ENCODE data around the gene GLYAT.

The GLYAT gene

GRCh38 chr11:58731819-58732218 lies at the start of gene GLYAT:
GLYAT (minus strand) TSS chr11:58731943; CDS start chr11:58724496, 7,447 bp downstream.
- Histone ChIP-seq H3K4me3 (ENCODE audit: low read depth, low read length) (no peak within 1 kb of the TSS), H3K9me3 (ENCODE audit: control insufficient read depth, insufficient read depth, low read length) (peaks cover 84% of the 10 kb centered on the region), H3K27ac (ENCODE audit: low read depth, low read length) (no peak within 1 kb of the TSS), H3K9ac (ENCODE audit: low read depth, low read length) (no peak within 1 kb of the TSS), H3K36me3 (ENCODE audit: control insufficient read depth, insufficient read depth, low read length) (no peaks in the 10 kb centered on the region), H3K27me3 (ENCODE audit: control insufficient read depth, insufficient read depth, low read length) (no peaks in the 10 kb centered on the region), H3K4me1 (ENCODE audit: control insufficient read depth, insufficient read depth, low read length) (no peaks in the 10 kb centered on the region)

GRCh38 chr11:58781345-58781744 lies 49.6 kb upstream of the GLYAT start:
- H3K27me3 ChIP-seq (ENCODE audit: control insufficient read depth, insufficient read depth, low read length): no peaks in the 10 kb centered on the region
- H3K4me3 ChIP-seq (ENCODE audit: low read depth, low read length): no peak overlapping the region
- no peak overlapping the region for H3K27ac ChIP-seq (ENCODE audit: low read depth, low read length)
- no peaks in the 10 kb centered on the region for H3K36me3 ChIP-seq (ENCODE audit: control insufficient read depth, insufficient read depth, low read length)
- H3K9ac ChIP-seq (ENCODE audit: low read depth, low read length): no peak overlapping the region
- H3K4me1 ChIP-seq (ENCODE audit: control insufficient read depth, insufficient read depth, low read length): no peaks in the 10 kb centered on the region
- peaks cover 75% of the 10 kb centered on the region for H3K9me3 ChIP-seq (ENCODE audit: control insufficient read depth, insufficient read depth, low read length)

- Histone ChIP-seq H3K27me3 (ENCODE audit: control insufficient read depth, insufficient read depth, low read length) (no peaks in the 10 kb centered on the region), H3K27ac (ENCODE audit: low read depth, low read length) (no peak overlapping the region), H3K9me3 (ENCODE audit: control insufficient read depth, insufficient read depth, low read length) (peaks cover 79% of the 10 kb centered on the region), H3K4me3 (ENCODE audit: low read depth, low read length) (no peak overlapping the region), H3K9ac (ENCODE audit: low read depth, low read length) (no peak overlapping the region), H3K36me3 (ENCODE audit: control insufficient read depth, insufficient read depth, low read length) (no peaks in the 10 kb centered on the region), H3K4me1 (ENCODE audit: control insufficient read depth, insufficient read depth, low read length) (no peaks in the 10 kb centered on the region)
Measured at GRCh38 chr11:58780578-58780977, 48.8 kb upstream of the GLYAT start.

GRCh38 chr11:58776891-58777710 lies 45.4 kb upstream of the GLYAT start:
- Histone ChIP-seq H3K27me3 (ENCODE audit: control insufficient read depth, insufficient read depth, low read length) (no peaks in the 10 kb centered on the region), H3K9me3 (ENCODE audit: control insufficient read depth, insufficient read depth, low read length) (peaks cover 89% of the 10 kb centered on the region), H3K4me1 (ENCODE audit: control insufficient read depth, insufficient read depth, low read length) (no peaks in the 10 kb centered on the region), H3K27ac (ENCODE audit: low read depth, low read length) (no peak overlapping the region), H3K36me3 (ENCODE audit: control insufficient read depth, insufficient read depth, low read length) (no peaks in the 10 kb centered on the region), H3K4me3 (ENCODE audit: low read depth, low read length) (no peak overlapping the region), H3K9ac (ENCODE audit: low read depth, low read length) (no peak overlapping the region)

- no peak overlapping the region for H3K9ac ChIP-seq (ENCODE audit: low read depth, low read length)
- no peaks in the 10 kb centered on the region for H3K4me1 ChIP-seq (ENCODE audit: control insufficient read depth, insufficient read depth, low read length)
- no peak overlapping the region for H3K27ac ChIP-seq (ENCODE audit: low read depth, low read length)
- H3K9me3 ChIP-seq (ENCODE audit: control insufficient read depth, insufficient read depth, low read length): peaks cover 90% of the 10 kb centered on the region
- H3K4me3 ChIP-seq (ENCODE audit: low read depth, low read length): no peak overlapping the region; the same call in 1 of the 2 replicates
- H3K27me3 ChIP-seq (ENCODE audit: control insufficient read depth, insufficient read depth, low read length): no peaks in the 10 kb centered on the region
- H3K36me3 ChIP-seq (ENCODE audit: control insufficient read depth, insufficient read depth, low read length): no peaks in the 10 kb centered on the region
Measured at GRCh38 chr11:58775066-58775708, 43.4 kb upstream of the GLYAT start.

- H3K27me3 ChIP-seq (ENCODE audit: control insufficient read depth, insufficient read depth, low read length): no peaks in the 10 kb centered on the region
Measured at GRCh38 chr11:58774164-58774593, 42.4 kb upstream of the GLYAT start.

GRCh38 chr11:58773337-58773736 lies 41.6 kb upstream of the GLYAT start:
- H3K4me3 ChIP-seq (ENCODE audit: low read depth, low read length): no peak overlapping the region
- no peaks in the 10 kb centered on the region for H3K36me3 ChIP-seq (ENCODE audit: control insufficient read depth, insufficient read depth, low read length)
- H3K27me3 ChIP-seq (ENCODE audit: control insufficient read depth, insufficient read depth, low read length): no peaks in the 10 kb centered on the region
- H3K27ac ChIP-seq (ENCODE audit: low read depth, low read length): no peak overlapping the region
- peaks cover 92% of the 10 kb centered on the region for H3K9me3 ChIP-seq (ENCODE audit: control insufficient read depth, insufficient read depth, low read length)
- no peaks in the 10 kb centered on the region for H3K4me1 ChIP-seq (ENCODE audit: control insufficient read depth, insufficient read depth, low read length)
- no peak overlapping the region for H3K9ac ChIP-seq (ENCODE audit: low read depth, low read length)

More at GRCh38 chr11:58774164-58774593, 42.4 kb upstream of the GLYAT start:
- Histone ChIP-seq H3K9me3 (ENCODE audit: control insufficient read depth, insufficient read depth, low read length) (peaks cover 88% of the 10 kb centered on the region), H3K27ac (ENCODE audit: low read depth, low read length) (no peak overlapping the region), H3K36me3 (ENCODE audit: control insufficient read depth, insufficient read depth, low read length) (no peaks in the 10 kb centered on the region), H3K4me3 (ENCODE audit: low read depth, low read length) (no peak overlapping the region), H3K9ac (ENCODE audit: low read depth, low read length) (no peak overlapping the region), H3K4me1 (ENCODE audit: control insufficient read depth, insufficient read depth, low read length) (no peaks in the 10 kb centered on the region)

GRCh38 chr11:58772329-58773285 lies 40.9 kb upstream of the GLYAT start:
- peaks cover 94% of the 10 kb centered on the region for H3K9me3 ChIP-seq (ENCODE audit: control insufficient read depth, insufficient read depth, low read length)

GRCh38 chr11:58771458-58771855 lies 39.7 kb upstream of the GLYAT start:
- Histone ChIP-seq H3K4me1 (ENCODE audit: control insufficient read depth, insufficient read depth, low read length) (no peaks in the 10 kb centered on the region), H3K36me3 (ENCODE audit: control insufficient read depth, insufficient read depth, low read length) (no peaks in the 10 kb centered on the region), H3K27ac (ENCODE audit: low read depth, low read length) (no peak overlapping the region), H3K9me3 (ENCODE audit: control insufficient read depth, insufficient read depth, low read length) (peaks cover 89% of the 10 kb centered on the region), H3K4me3 (ENCODE audit: low read depth, low read length) (no peak overlapping the region), H3K9ac (ENCODE audit: low read depth, low read length) (no peak overlapping the region), H3K27me3 (ENCODE audit: control insufficient read depth, insufficient read depth, low read length) (no peaks in the 10 kb centered on the region)

More at GRCh38 chr11:58772329-58773285, 40.9 kb upstream of the GLYAT start:
- 0 out of 2 replicates have a peak overlapping the region, but pooled peaks have one; percentile 8 for H3K4me3 ChIP-seq (ENCODE audit: low read depth, low read length)
- no peaks in the 10 kb centered on the region for H3K36me3 ChIP-seq (ENCODE audit: control insufficient read depth, insufficient read depth, low read length)
- H3K27me3 ChIP-seq (ENCODE audit: control insufficient read depth, insufficient read depth, low read length): no peaks in the 10 kb centered on the region
- no peak overlapping the region for H3K27ac ChIP-seq (ENCODE audit: low read depth, low read length)
- H3K9ac ChIP-seq (ENCODE audit: low read depth, low read length): no peak overlapping the region
- H3K4me1 ChIP-seq (ENCODE audit: control insufficient read depth, insufficient read depth, low read length): no peaks in the 10 kb centered on the region

- no peaks in the 10 kb centered on the region for H3K36me3 ChIP-seq (ENCODE audit: control insufficient read depth, insufficient read depth, low read length)
- no peak overlapping the region for H3K27ac ChIP-seq (ENCODE audit: low read depth, low read length)
- no peaks in the 10 kb centered on the region for H3K4me1 ChIP-seq (ENCODE audit: control insufficient read depth, insufficient read depth, low read length)
- no peak overlapping the region for H3K4me3 ChIP-seq (ENCODE audit: low read depth, low read length)
- H3K9ac ChIP-seq (ENCODE audit: low read depth, low read length): no peak overlapping the region
- H3K9me3 ChIP-seq (ENCODE audit: control insufficient read depth, insufficient read depth, low read length): peaks cover 88% of the 10 kb centered on the region
- no peaks in the 10 kb centered on the region for H3K27me3 ChIP-seq (ENCODE audit: control insufficient read depth, insufficient read depth, low read length)
Measured at GRCh38 chr11:58770627-58771457, 39.1 kb upstream of the GLYAT start.
